Hippocampal formation (tissue), 2 donors: ENCODE measurements around the gene PMPCA.

Experiments used
- DNase-seq, 2 donors: peaks; one replicate each; lab custom pipeline; 2025; lab: John Stamatoyannopoulos, UW

PMPCA gene

GRCh38 chr9:136436055-136436634 is 25.7 kb downstream of the PMPCA start:
- no peak for DNase-seq

- DNase-seq: no peak
Measured at GRCh38 chr9:136437430-136437829, 27.0 kb downstream of the PMPCA start.

GRCh38 chr9:136437839-136438547 is 27.5 kb downstream of the PMPCA start:
- no peak for DNase-seq

- DNase-seq: no peak
Measured at GRCh38 chr9:136438548-136439480, 28.4 kb downstream of the PMPCA start.

- DNase-seq: peak in 1 of 2 donors; percentile 52
Measured at GRCh38 chr9:136439481-136440408, 29.3 kb downstream of the PMPCA start, which contains the start of gene INPP5E. TSS of gene INPP5E (minus strand) at chr9:136439845. CDS start at chr9:136439419, 426 bp downstream.

GRCh38 chr9:136441191-136441680 is 30.8 kb downstream of the PMPCA start:
- no peak for DNase-seq

GRCh38 chr9:136441681-136442245 is 31.3 kb downstream of the PMPCA start:
- no peak for DNase-seq

GRCh38 chr9:136442265-136442664 is 31.8 kb downstream of the PMPCA start:
- no peak for DNase-seq

GRCh38 chr9:136443087-136443486 is 32.6 kb downstream of the PMPCA start:
- DNase-seq: no peak

- DNase-seq: no peak
Measured at GRCh38 chr9:136443687-136444086, 33.2 kb downstream of the PMPCA start.

- no peak for DNase-seq
Measured at GRCh38 chr9:136444102-136444501, 33.6 kb downstream of the PMPCA start.

- no peak for DNase-seq
Measured at GRCh38 chr9:136445799-136446198, 35.3 kb downstream of the PMPCA start.

- DNase-seq: no peak
Measured at GRCh38 chr9:136447173-136447778, 36.8 kb downstream of the PMPCA start.

GRCh38 chr9:136448655-136449054 is 38.2 kb downstream of the PMPCA start:
- no peak for DNase-seq

- DNase-seq: no peak
Measured at GRCh38 chr9:136451221-136451877, 40.9 kb downstream of the PMPCA start.

- DNase-seq: no peak
Measured at GRCh38 chr9:136453326-136453725, 42.9 kb downstream of the PMPCA start.

- no peak for DNase-seq
Measured at GRCh38 chr9:136454026-136454796, 43.8 kb downstream of the PMPCA start.

GRCh38 chr9:136455043-136456002 is 44.9 kb downstream of the PMPCA start:
- no peak for DNase-seq
